Activated T-cell treated with anti-CD3 and anti-CD28 coated beads for 24 hours (primary cell): ENCODE measurements around the gene ROBO4.

Experiments
- DNase-seq: peaks from one replicate; pipeline ENCODE4 v3.0.0-alpha.2; 2020; ENCODE audit warnings: low read depth

Gene ROBO4

GRCh38 chr11:124918950-124919349, 21.3 kb upstream of the ROBO4 start, which contains the start of gene HEPN1:
Gene HEPN1 (plus strand): TSS chr11:124919250.
- no peak for DNase-seq

GRCh38 chr11:124917115-124917637, 19.5 kb upstream of the ROBO4 start:
- DNase-seq = no peak

GRCh38 chr11:124916370-124916710, 18.7 kb upstream of the ROBO4 start:
- DNase-seq = no peak

GRCh38 chr11:124915541-124916369, 18.1 kb upstream of the ROBO4 start:
- no peak for DNase-seq

- no peak for DNase-seq
These were observed 5.0 kb upstream of the ROBO4 start for GRCh38 chr11:124902616-124903015.

- DNase-seq = no peak
These were observed 2.8 kb upstream of the ROBO4 start for GRCh38 chr11:124900464-124900863.

GRCh38 chr11:124899383-124900145, 1.9 kb upstream of the ROBO4 start:
- DNase-seq = no peak

GRCh38 chr11:124898711-124899110, 1.0 kb upstream of the ROBO4 start:
- DNase-seq = no peak

- no peak for DNase-seq
These were observed 607 bp upstream of the ROBO4 start for GRCh38 chr11:124898263-124898680.

GRCh38 chr11:124896821-124897391, 759 bp downstream of the ROBO4 start:
- DNase-seq = no peak

- DNase-seq = no peak
These were observed 1.5 kb downstream of the ROBO4 start for GRCh38 chr11:124896071-124896750.

- DNase-seq = no peak
These were observed 2.1 kb downstream of the ROBO4 start for GRCh38 chr11:124895471-124895971.

GRCh38 chr11:124894606-124895430, 2.8 kb downstream of the ROBO4 start:
- no peak for DNase-seq

- DNase-seq = no peak
These were observed 3.8 kb downstream of the ROBO4 start for GRCh38 chr11:124893781-124894401.

- no peak for DNase-seq
These were observed 4.8 kb downstream of the ROBO4 start for GRCh38 chr11:124892750-124893454.

GRCh38 chr11:124892146-124892545, 5.5 kb downstream of the ROBO4 start:
- no peak for DNase-seq

GRCh38 chr11:124891373-124891861, 6.2 kb downstream of the ROBO4 start:
- DNase-seq = no peak

GRCh38 chr11:124890683-124891372, 6.8 kb downstream of the ROBO4 start:
- DNase-seq = no peak

GRCh38 chr11:124890151-124890550, 7.5 kb downstream of the ROBO4 start:
- no peak for DNase-seq
